Adrenal gland (tissue), 12 donors: ENCODE measurements around the gene LMF1. TPM values are rescaled to one million over a fixed set of nuclear protein-coding genes. Genes with fewer than 3 reads are reported as not detected.

Experiments used
- DNase-seq, 7 donors: peaks; one replicate each; pipeline ENCODE4 v3.0.0-alpha.2; 2019 to 2020
- H3K27ac ChIP-seq, 5 donors: fragments of 200-600 bp; sonication (generic) in 4 of 5; 1 replicate in 3 of 5; 2 replicates in 2 of 5; pipeline versions ENCODE4 v1.5.1 to v1.8.0; 2016 to 2020; ENCODE audit warnings: mild to moderate bottlenecking in 1 of 5
- H3K27me3 ChIP-seq: fragments of 200-600 bp; 2 replicates; pipeline ENCODE4 v1.8.0; 2021
- H3K36me3 ChIP-seq, 2 donors: fragments of 200-600 bp; replicated peaks in 1 of 2; 1 replicate in 1 of 2; 2 replicates in 1 of 2; pipeline versions ENCODE4 v1.5.1 to v1.8.0; 2018 to 2022
- H3K4me1 ChIP-seq, 2 donors: fragments of 200-600 bp; replicated peaks in 1 of 2; 1 replicate in 1 of 2; 2 replicates in 1 of 2; pipeline versions ENCODE4 v1.5.1 to v1.8.0; 2018 to 2021
- H3K4me3 ChIP-seq, 4 donors: fragments of 200-600 bp; sonication (generic) in 3 of 4; one replicate each; pipeline ENCODE4 v1.5.1; 2016 to 2018
- H3K9me3 ChIP-seq, 3 donors: fragments of 200-600 bp; sonication (generic) in 1 of 3; replicated peaks in 1 of 3; 1 replicate in 2 of 3; 2 replicates in 1 of 3; pipeline versions ENCODE4 v1.5.1 to v1.8.0; 2016 to 2021
- CTCF ChIP-seq, 6 experiments: fragments of 450-650 bp in 4 of 6; fragments of 200-600 bp in 2 of 6; sonication (generic) in 1 of 6; IDR thresholded peaks; 1 replicate in 5 of 6; 2 replicates in 1 of 6; pipeline versions ENCODE4 v1.5.1 to v1.8.0; 2016 to 2021; ENCODE audit warnings: antibody characterized with exemption in 6 of 6, mild to moderate bottlenecking in 2 of 6, moderate library complexity in 1 of 6
- POLR2A ChIP-seq, 2 donors: fragments of 450-650 bp; IDR thresholded peaks; one replicate each; pipeline ENCODE4 v1.6.1; 2017; ENCODE audit warnings: antibody characterized with exemption in 2 of 2, mild to moderate bottlenecking in 2 of 2, moderate library complexity in 1 of 2
- WGBS, 4 donors: extraction: QIAGEN DNeasy Blood & Tissue Kit in 2 of 4; methylation state at CpG; one replicate each; pipeline versions ENCODE4 v1.1.5 to v1.1.7; 2013 to 2017; 5-methylcytosine and 5-hydroxymethylcytosine counted together
- intact Hi-C, 2 donors: fragments of 100-400 bp; cut with DNase I; formaldehyde crosslinking; loops; one replicate each; pipeline versions ENCODE4 v1.14.1 to v1.15.0; 2022 to 2023
- polyA plus RNA-seq, 3 donors: library from polyadenylated mRNA; stranded (reverse); fragments of 200-250 nt in 2 of 3; fragments of 350-450 nt in 1 of 3; fragmentation: Illumina TruSeq in 1 of 3; extraction: RNeasy Lipid Tissue Mini Kit (QIAGEN cat#74804) in 1 of 3; gene quantifications; one replicate each; pipeline ENCODE4 v1.2.3, GENCODE V29; 2013 to 2014
- total RNA-seq, 9 donors: library from RNA; depleted of rRNA in 4 of 9; stranded (reverse); fragments of >200 nt in 4 of 9; fragments of 120-200 nt in 1 of 9; fragmentation: NEBNext Ultra II Directional in 1 of 9; extraction: Animal tissue kit (Norgen Biotek cat#: 25700) in 1 of 9; gene quantifications; one replicate each; pipeline versions ENCODE4 v1.1.0 to v1.2.4, GENCODE V29; 2013 to 2023
- donor health status: healthy with polysubstance abuse.
- donor health status: Bipolar disorder and iron deficiency.
- donor health status: DM: yes; HTN: yes; CAD: no.
- donor health status: DM: no; HTN: no; CAD: no.
- donor health status: DM: no; HTN: no; CAD: no.
- donor health status: DM: yes; HTN: yes; CAD: no.

The LMF1 gene
- total and polyA plus RNA-seq, 12 donors = 10.5 to 101 (median 36.3) TPM

DNA sequence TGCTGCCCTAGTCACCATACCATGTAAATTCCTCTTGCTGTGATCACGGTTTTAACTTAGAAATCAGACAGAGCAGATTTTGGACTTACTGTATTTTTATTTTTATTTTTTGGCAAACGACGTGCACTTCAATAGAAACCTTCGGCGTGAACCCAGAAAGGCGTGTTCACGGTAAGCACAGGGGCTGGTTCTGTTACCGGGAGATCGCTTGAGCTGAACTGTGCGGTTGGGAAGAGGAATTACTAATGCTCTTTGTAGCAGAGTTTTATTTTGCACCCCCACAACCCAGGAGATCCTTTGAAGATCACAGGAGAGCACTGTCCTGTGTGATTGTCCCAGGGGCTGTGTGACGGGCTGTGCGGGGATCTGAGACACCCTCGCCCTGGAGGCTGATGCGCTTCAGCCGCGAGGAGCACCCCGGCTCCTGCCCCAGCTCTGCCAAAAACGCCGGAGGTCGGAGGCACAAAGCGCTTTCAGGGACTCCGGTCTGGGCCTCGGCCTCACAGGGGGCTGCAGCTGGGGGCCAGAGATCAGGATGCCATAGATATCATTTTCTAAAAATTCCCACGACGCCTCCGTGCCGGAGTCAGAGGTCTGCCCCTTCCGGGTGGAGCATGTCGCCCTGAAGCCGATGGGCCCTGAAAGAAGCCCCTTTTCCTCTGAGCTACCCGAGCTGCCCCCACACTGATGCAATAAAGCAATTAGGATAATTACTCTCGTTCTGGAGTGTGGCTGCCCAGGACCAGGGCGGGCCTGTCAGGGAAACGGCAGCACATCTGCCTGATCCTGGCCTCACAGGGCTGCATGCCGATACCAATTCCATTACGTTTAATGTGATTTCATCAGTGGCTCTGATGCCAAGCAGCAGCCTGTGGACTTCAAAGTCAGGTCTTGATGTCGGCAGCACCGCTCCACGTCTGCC, 71.8 kb downstream of the LMF1 start:
- Histone ChIP-seq H3K27me3 (no peaks in the 10 kb centered on the region), H3K27ac (no peak overlapping the region), H3K4me3 (no peak overlapping the region), H3K9me3 (no peaks in the 10 kb centered on the region), H3K36me3 (no peaks in the 10 kb centered on the region), H3K4me1 (no peaks in the 10 kb centered on the region)
- 92 to 97% (median 93%) methylated on average over 23 to 39 of the region's 39 CpGs for WGBS, 4 donors
- DNase-seq = no peak
- intact Hi-C loops = no loop called here
- no peak for TF ChIP-seq POLR2A (IDR thresholded peaks at IDR 0.05)
- no peak for TF ChIP-seq CTCF (IDR thresholded peaks at IDR 0.05)

GRCh38 chr16:898216-898615, 72.6 kb downstream of the LMF1 start:
- WGBS, 4 donors = 83 to 89% (median 85%) methylated on average over 4 to 11 of the region's 11 CpGs; no CpG with 5 or more reads in 1 of the 4 donors
- H3K9me3 ChIP-seq = no peaks in the 10 kb centered on the region
- no peaks in the 10 kb centered on the region for H3K36me3 ChIP-seq
- intact Hi-C loops = no loop called here
- H3K27me3 ChIP-seq = no peaks in the 10 kb centered on the region
- H3K4me1 ChIP-seq = no peaks in the 10 kb centered on the region
- H3K27ac ChIP-seq = no peak overlapping the region
- no peak for TF ChIP-seq CTCF (IDR thresholded peaks at IDR 0.05)
- no peak for TF ChIP-seq POLR2A (IDR thresholded peaks at IDR 0.05)
- DNase-seq = no peak
- H3K4me3 ChIP-seq = no peak overlapping the region

DNA sequence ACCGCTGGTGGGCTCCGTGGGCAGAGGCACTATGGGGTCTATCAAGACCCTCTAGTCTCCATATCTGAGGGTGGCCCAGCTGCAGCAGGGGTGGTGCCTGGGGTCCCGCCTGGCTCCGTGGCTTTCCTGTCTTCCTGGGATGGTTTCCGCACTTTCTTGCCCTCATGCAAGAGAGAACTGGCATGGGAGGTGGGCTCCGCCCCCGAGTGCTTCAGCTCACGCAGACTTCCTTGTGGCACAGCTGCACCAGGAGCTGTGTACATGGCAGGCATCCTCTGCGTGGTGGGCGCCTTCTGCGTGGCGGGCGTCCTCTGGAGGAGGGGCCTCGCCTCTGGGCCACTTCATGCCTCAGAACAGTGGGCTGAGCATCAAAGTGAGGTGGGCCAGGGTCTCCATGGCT, 73.1 kb downstream of the LMF1 start:
- Histone ChIP-seq H3K27ac (no peak overlapping the region), H3K36me3 (no peaks in the 10 kb centered on the region)

GRCh38 chr16:897200-897543, 73.6 kb downstream of the LMF1 start:
- WGBS, 4 donors = 90 to 94% (median 92%) methylated on average over 11 to 18 of the region's 18 CpGs

More for the DNA sequence above, 73.1 kb downstream of the LMF1 start:
- WGBS, 4 donors = 89 to 100% (median 90%) methylated on average over 2 to 14 of the region's 14 CpGs
- Histone ChIP-seq H3K27me3 (no peaks in the 10 kb centered on the region), H3K4me1 (no peaks in the 10 kb centered on the region), H3K4me3 (no peak overlapping the region), H3K9me3 (no peaks in the 10 kb centered on the region)
- intact Hi-C loops = no loop called here
- no peak for DNase-seq
- TF ChIP-seq POLR2A (IDR thresholded peaks at IDR 0.05) = no peak
- TF ChIP-seq CTCF (IDR thresholded peaks at IDR 0.05) = no peak

More at GRCh38 chr16:897200-897543, 73.6 kb downstream of the LMF1 start:
- TF ChIP-seq CTCF (IDR thresholded peaks at IDR 0.05) (no peak), POLR2A (IDR thresholded peaks at IDR 0.05) (no peak)
- H3K4me1 ChIP-seq = no peaks in the 10 kb centered on the region
- H3K27ac ChIP-seq = no peak overlapping the region
- no peaks in the 10 kb centered on the region for H3K9me3 ChIP-seq
- H3K4me3 ChIP-seq = no peak overlapping the region
- H3K27me3 ChIP-seq = no peaks in the 10 kb centered on the region
- no peaks in the 10 kb centered on the region for H3K36me3 ChIP-seq
- intact Hi-C loops = no loop called here
- DNase-seq = no peak
